Measurements from ENCODE around the gene COL4A2. TPM values are rescaled to one million over a fixed set of nuclear protein-coding genes. Genes with fewer than 3 reads are reported as not detected.

Gene COL4A2
- polyA plus RNA-seq, 2 of the 4 experiments (the other 2 are of a cell fraction): 46.9 to 119 TPM

DNA sequence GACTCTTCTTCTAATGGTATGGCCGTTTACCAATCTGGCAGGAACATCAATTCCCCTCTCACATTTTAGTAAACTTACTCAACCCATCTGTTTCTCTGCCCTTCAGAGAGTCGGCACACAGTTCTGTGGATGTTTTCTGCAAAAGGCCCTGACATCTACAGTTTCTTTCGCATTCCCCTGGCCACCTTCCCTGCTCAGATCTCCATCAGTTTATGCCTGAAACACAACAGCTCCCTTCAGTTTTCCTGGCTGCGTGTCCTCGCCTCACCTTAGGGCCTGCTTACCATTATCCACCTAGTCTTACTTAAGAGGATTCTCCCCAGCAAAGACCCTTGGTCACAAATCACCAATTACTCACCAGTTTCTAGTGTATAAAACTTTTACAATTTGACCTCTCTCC lies 25.3 kb upstream of the COL4A2 start:
- Histone ChIP-seq H3K4me1 (peaks cover 11% of the 10 kb centered on the region; the same call in 2 of the 3 replicates), H3K4me3 (no peak overlapping the region), H3K4me2 (no peak overlapping the region), H3K9me3 (no peaks in the 10 kb centered on the region), H3K27ac (no peak overlapping the region)
- ATAC-seq: no peak
- no peak for FAIRE-seq
- TF ChIP-seq POLR2A (IDR thresholded peaks at IDR 0.05; ENCODE audit: low read length): no peak
- ChIA-PET CTCF (no interaction called here), POLR2A (no interaction called here)
- WGBS (ENCODE audit: missing lambda C conversion rate): 86% methylated on average over 5 of the region's 5 CpGs
- DNase-seq (ENCODE audit: low read depth in 1 of 2, low spot score in 1 of 2): no peak

DNA sequence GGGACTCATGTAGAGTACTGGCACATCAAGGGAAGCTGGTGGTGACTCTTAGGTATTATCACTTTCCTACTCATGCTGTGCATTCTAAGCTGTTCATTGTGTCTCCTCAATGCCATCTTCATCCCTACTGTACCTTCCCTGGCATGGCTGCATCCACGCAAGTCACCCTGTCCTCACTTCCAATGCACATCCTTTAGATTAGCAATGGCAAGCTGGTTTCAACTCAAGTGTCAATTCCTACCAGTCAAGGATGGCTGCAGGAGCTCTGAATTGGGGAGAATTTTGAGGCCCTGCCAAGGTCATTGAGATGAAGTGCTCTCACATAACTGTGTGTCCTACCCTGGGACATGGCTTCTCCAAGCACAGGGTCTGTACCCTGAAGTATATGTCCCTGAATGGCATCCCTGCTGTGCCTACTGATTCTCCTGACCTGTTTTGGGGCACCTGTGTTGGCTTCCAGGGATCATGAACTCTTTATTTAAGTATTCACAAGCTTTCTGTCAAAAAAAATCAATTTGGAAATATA lies 24.7 kb upstream of the COL4A2 start:
- H3K4me2 ChIP-seq: no peak overlapping the region
- no peak for ATAC-seq
- 90% methylated on average over 1 of the region's 1 CpG for WGBS (ENCODE audit: missing lambda C conversion rate)
- no peak overlapping the region for H3K27ac ChIP-seq
- TF ChIP-seq, protein P1, sequence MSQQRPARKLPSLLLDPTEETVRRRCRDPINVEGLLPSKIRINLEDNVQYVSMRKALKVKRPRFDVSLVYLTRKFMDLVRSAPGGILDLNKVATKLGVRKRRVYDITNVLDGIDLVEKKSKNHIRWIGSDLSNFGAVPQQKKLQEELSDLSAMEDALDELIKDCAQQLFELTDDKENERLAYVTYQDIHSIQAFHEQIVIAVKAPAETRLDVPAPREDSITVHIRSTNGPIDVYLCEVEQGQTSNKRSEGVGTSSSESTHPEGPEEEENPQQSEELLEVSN (IDR thresholded peaks at IDR 0.05; ENCODE audit: borderline replicate concordance, low read depth): no peak
- TF ChIP-seq CHD2 (IDR thresholded peaks at IDR 0.05; ENCODE audit: low read length, partially characterized antibody) (no peak), SMC3 (IDR thresholded peaks at IDR 0.05) (no peak), CEBPB (IDR thresholded peaks at IDR 0.05) (no peak), ZNF302 (CRISPR knock-in tag; IDR thresholded peaks at IDR 0.05) (no peak), PHF8 (IDR thresholded peaks at IDR 0.05; ENCODE audit: borderline replicate concordance, low read depth) (no peak), ZC3H11A (IDR thresholded peaks at IDR 0.05) (no peak), RNF2 (IDR thresholded peaks at IDR 0.05; ENCODE audit: borderline replicate concordance, low read depth) (no peak)
- TF ChIP-seq, protein P2, sequence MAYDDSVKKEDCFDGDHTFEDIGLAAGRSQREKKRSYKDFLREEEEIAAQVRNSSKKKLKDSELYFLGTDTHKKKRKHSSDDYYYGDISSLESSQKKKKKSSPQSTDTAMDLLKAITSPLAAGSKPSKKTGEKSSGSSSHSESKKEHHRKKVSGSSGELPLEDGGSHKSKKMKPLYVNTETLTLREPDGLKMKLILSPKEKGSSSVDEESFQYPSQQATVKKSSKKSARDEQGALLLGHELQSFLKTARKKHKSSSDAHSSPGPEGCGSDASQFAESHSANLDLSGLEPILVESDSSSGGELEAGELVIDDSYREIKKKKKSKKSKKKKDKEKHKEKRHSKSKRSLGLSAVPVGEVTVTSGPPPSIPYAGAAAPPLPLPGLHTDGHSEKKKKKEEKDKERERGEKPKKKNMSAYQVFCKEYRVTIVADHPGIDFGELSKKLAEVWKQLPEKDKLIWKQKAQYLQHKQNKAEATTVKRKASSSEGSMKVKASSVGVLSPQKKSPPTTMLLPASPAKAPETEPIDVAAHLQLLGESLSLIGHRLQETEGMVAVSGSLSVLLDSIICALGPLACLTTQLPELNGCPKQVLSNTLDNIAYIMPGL (CRISPR knock-in tag; IDR thresholded peaks at IDR 0.05; ENCODE audit: borderline replicate concordance): no peak
- TF ChIP-seq, protein P3, sequence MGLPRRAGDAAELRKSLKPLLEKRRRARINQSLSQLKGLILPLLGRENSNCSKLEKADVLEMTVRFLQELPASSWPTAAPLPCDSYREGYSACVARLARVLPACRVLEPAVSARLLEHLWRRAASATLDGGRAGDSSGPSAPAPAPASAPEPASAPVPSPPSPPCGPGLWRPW (IDR thresholded peaks at IDR 0.05): no peak
- ChIA-PET POLR2A (no interaction called here), CTCF (no interaction called here)
- H3K4me3 ChIP-seq: no peak overlapping the region
- H3K4me1 ChIP-seq: peaks cover 9% of the 10 kb centered on the region; the same call in 2 of the 3 replicates
- FAIRE-seq: no peak
- DNase-seq (ENCODE audit: low read depth in 1 of 2, low spot score in 1 of 2): no peak
- no peaks in the 10 kb centered on the region for H3K9me3 ChIP-seq

GRCh38 chr13:110283736-110284517 lies 23.2 kb upstream of the COL4A2 start:
- ChIA-PET POLR2A (no interaction called here), CTCF (interaction anchor here (1.5 to 2.2 kb wide), 2 partner anchors 9 to 36 kb away, joined by 6 read pairs; no protein-coding TSS in a partner anchor)
- no peak overlapping the region for H3K4me3 ChIP-seq
- no peak overlapping the region for H3K4me2 ChIP-seq
- DNase-seq (ENCODE audit: low read depth in 1 of 2, low spot score in 1 of 2): no peak
- 72% methylated on average over 3 of the region's 7 CpGs for WGBS (ENCODE audit: missing lambda C conversion rate)
- no peak overlapping the region for H3K27ac ChIP-seq
- ATAC-seq: no peak
- no peaks in the 10 kb centered on the region for H3K9me3 ChIP-seq
- TF ChIP-seq, protein P4, sequence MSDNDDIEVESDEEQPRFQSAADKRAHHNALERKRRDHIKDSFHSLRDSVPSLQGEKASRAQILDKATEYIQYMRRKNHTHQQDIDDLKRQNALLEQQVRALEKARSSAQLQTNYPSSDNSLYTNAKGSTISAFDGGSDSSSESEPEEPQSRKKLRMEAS (IDR thresholded peaks at IDR 0.05): no peak
- TF ChIP-seq CHD4 (IDR thresholded peaks at IDR 0.05; ENCODE audit: borderline replicate concordance): no peak
- no peak for TF ChIP-seq POLR2A (IDR thresholded peaks at IDR 0.05; ENCODE audit: low read length)
- TF ChIP-seq GATA3 (IDR thresholded peaks at IDR 0.05; ENCODE audit: borderline replicate concordance): no peak
- no peak for TF ChIP-seq TFCP2L1 (CRISPR knock-in tag; IDR thresholded peaks at IDR 0.05)
- no peak for FAIRE-seq
- H3K4me1 ChIP-seq: no peaks in the 10 kb centered on the region
